ENCODE data around the gene BCL7A.

Gene BCL7A

GRCh38 chr12:122079532-122080081 lies 57.9 kb downstream of the BCL7A start:
- no peak for DNase-seq

GRCh38 chr12:122080149-122081082 lies 58.7 kb downstream of the BCL7A start:
- no peak for DNase-seq

GRCh38 chr12:122081083-122081696 lies 59.5 kb downstream of the BCL7A start:
- DNase-seq, result no peak

GRCh38 chr12:122081697-122082221 lies 60.1 kb downstream of the BCL7A start:
- no peak for DNase-seq

GRCh38 chr12:122082621-122083356 lies 61.1 kb downstream of the BCL7A start:
- DNase-seq, result no peak

- no peak for DNase-seq
Measured at GRCh38 chr12:122084857-122085405, 63.2 kb downstream of the BCL7A start.

GRCh38 chr12:122085591-122085990 lies 63.9 kb downstream of the BCL7A start:
- no peak for DNase-seq

- DNase-seq, result no peak
Measured at GRCh38 chr12:122086116-122086515, 64.4 kb downstream of the BCL7A start.

- no peak for DNase-seq
Measured at GRCh38 chr12:122086641-122087285, 65.1 kb downstream of the BCL7A start.

- DNase-seq, result no peak
Measured at GRCh38 chr12:122087431-122088178, 65.9 kb downstream of the BCL7A start.

GRCh38 chr12:122088179-122088810 lies 66.6 kb downstream of the BCL7A start:
- no peak for DNase-seq

GRCh38 chr12:122089077-122089476 lies 67.4 kb downstream of the BCL7A start:
- no peak for DNase-seq

GRCh38 chr12:122090759-122091515 lies 69.3 kb downstream of the BCL7A start:
- DNase-seq, result no peak

- DNase-seq, result no peak
Measured at GRCh38 chr12:122093098-122093883, 71.6 kb downstream of the BCL7A start.

GRCh38 chr12:122094137-122094734 lies 72.6 kb downstream of the BCL7A start:
- no peak for DNase-seq

GRCh38 chr12:122094735-122095631 lies 73.3 kb downstream of the BCL7A start:
- no peak for DNase-seq

GRCh38 chr12:122096014-122096413 lies 74.3 kb downstream of the BCL7A start:
- no peak for DNase-seq

All from SHP77 (cell line).